Smooth muscle cell (in vitro differentiated cells): Measurements from ENCODE around the gene STIM2. TPM values are rescaled to one million over a fixed set of nuclear protein-coding genes. Genes with fewer than 3 reads are reported as not detected.

Experiments used
- DNase-seq: peaks from one replicate; lab custom pipeline; 2025; ENCODE audit not compliant: unreplicated experiment; lab: John Stamatoyannopoulos, UW
- H2AFZ ChIP-seq: fragments of 200-600 bp; sonication (generic); 2 replicates; pipeline ENCODE4 v1.6.0; 2016; ENCODE audit warnings: antibody characterized with exemption, low read depth, mild to moderate bottlenecking
- H3F3A ChIP-seq: fragments of 200-600 bp; sonication (generic); 2 replicates; pipeline ENCODE4 v1.6.0; 2017; ENCODE audit warnings: antibody characterized with exemption, low read depth
- H3K27ac ChIP-seq: fragments of 200-600 bp; sonication (generic); 2 replicates; pipeline ENCODE4 v1.5.1; 2016; ENCODE audit warnings: low read depth, mild to moderate bottlenecking
- H3K27me3 ChIP-seq: fragments of 200-600 bp; sonication (generic); 2 replicates; pipeline ENCODE4 v1.6.1; 2016; ENCODE audit warnings: low read depth, mild to moderate bottlenecking
- H3K36me3 ChIP-seq: fragments of 200-600 bp; sonication (generic); 2 replicates; pipeline ENCODE4 v1.5.1; 2016; ENCODE audit warnings: low read depth
- H3K4me1 ChIP-seq: fragments of 200-600 bp; sonication (generic); 2 replicates; pipeline ENCODE4 v1.5.1; 2016; ENCODE audit warnings: low read depth
- H3K4me2 ChIP-seq: fragments of 200-600 bp; sonication (generic); 2 replicates; pipeline ENCODE4 v1.6.0; 2016; ENCODE audit warnings: mild to moderate bottlenecking
- H3K4me3 ChIP-seq: fragments of 200-600 bp; sonication (generic); 2 replicates; pipeline ENCODE4 v1.5.1; 2016; ENCODE audit warnings: mild to moderate bottlenecking
- H3K79me2 ChIP-seq: fragments of 200-600 bp; sonication (generic); 2 replicates; pipeline ENCODE4 v1.6.0; 2016; ENCODE audit warnings: low read depth, mild to moderate bottlenecking
- H3K9ac ChIP-seq: fragments of 200-600 bp; sonication (generic); 2 replicates; pipeline ENCODE4 v1.6.0; 2016; ENCODE audit warnings: low read depth
- H3K9me3 ChIP-seq: fragments of 200-600 bp; sonication (generic); replicated peaks from 2 replicates; pipeline ENCODE4 v1.5.1; 2016; ENCODE audit warnings: low read depth
- H4K20me1 ChIP-seq: fragments of 200-600 bp; sonication (generic); 2 replicates; pipeline ENCODE4 v1.6.0; 2016; ENCODE audit warnings: low read depth
- WGBS: methylation state at CpG from one replicate; pipeline ENCODE4 v1.1.7; 2016; ENCODE audit warnings: low lambda C conversion rate; 5-methylcytosine and 5-hydroxymethylcytosine counted together
- polyA plus RNA-seq: library from polyadenylated mRNA; unstranded; fragments of >200 nt; fragmentation: Nextera tagmentation; extraction: Ambion mirVana; gene quantifications from 2 replicates; pipeline ENCODE4 v1.2.1, GENCODE V29; 2016
- total RNA-seq: library from RNA; depleted of rRNA; stranded (reverse); fragments of >200 nt; gene quantifications from 2 replicates; pipeline ENCODE4 v1.2.3, GENCODE V29; 2014
- TF ChIP-seq, protein P1 (sequence below): fragments of 200-600 bp; sonication (generic); IDR thresholded peaks from 2 replicates; pipeline ENCODE4 v1.5.1; 2017; ENCODE audit warnings: borderline replicate concordance, mild to moderate bottlenecking, antibody characterized with exemption; ENCODE audit not compliant: insufficient read depth, poor library complexity, severe bottlenecking

The STIM2 gene
- total and polyA plus RNA-seq, 2 experiments from 2014 or later: 31.0 to 69.0 TPM

DNA sequence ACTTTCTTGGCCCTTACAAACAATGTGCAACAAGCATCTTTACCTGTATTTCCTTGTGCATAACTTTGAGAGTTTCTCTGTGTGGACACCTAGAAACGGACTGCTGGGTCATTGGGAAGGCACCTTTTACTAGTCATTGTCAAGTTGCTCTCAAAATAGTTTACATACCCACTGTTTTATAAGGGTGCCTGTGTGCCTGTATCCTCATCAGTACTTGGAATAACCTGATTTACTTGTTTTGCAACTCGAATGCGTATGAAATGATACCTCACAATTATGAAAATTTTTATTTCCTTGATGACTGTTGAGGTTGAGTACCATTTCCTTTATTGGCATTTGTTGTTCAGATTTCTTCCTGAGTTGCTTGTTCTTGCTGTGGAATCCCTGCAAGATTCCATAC is 150.8 kb downstream of the STIM2 start:
- Histone ChIP-seq H3K36me3 (no peaks in the 10 kb centered on the region), H3K79me2 (peaks cover 29% of the 10 kb centered on the region), H3K27ac (no peak overlapping the region), H2AFZ (no peak overlapping the region), H4K20me1 (no peaks in the 10 kb centered on the region), H3K27me3 (no peaks in the 10 kb centered on the region), H3K4me2 (no peak overlapping the region), H3K4me1 (no peaks in the 10 kb centered on the region), H3K9ac (no peak overlapping the region), H3K4me3 (no peak overlapping the region), H3K9me3 (no peaks in the 10 kb centered on the region), H3F3A (no peaks in the 10 kb centered on the region)
- WGBS: 87% methylated on average over 3 of the region's 3 CpGs
- no peak for DNase-seq
- TF ChIP-seq, protein P1, sequence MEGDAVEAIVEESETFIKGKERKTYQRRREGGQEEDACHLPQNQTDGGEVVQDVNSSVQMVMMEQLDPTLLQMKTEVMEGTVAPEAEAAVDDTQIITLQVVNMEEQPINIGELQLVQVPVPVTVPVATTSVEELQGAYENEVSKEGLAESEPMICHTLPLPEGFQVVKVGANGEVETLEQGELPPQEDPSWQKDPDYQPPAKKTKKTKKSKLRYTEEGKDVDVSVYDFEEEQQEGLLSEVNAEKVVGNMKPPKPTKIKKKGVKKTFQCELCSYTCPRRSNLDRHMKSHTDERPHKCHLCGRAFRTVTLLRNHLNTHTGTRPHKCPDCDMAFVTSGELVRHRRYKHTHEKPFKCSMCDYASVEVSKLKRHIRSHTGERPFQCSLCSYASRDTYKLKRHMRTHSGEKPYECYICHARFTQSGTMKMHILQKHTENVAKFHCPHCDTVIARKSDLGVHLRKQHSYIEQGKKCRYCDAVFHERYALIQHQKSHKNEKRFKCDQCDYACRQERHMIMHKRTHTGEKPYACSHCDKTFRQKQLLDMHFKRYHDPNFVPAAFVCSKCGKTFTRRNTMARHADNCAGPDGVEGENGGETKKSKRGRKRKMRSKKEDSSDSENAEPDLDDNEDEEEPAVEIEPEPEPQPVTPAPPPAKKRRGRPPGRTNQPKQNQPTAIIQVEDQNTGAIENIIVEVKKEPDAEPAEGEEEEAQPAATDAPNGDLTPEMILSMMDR: no peak

DNA sequence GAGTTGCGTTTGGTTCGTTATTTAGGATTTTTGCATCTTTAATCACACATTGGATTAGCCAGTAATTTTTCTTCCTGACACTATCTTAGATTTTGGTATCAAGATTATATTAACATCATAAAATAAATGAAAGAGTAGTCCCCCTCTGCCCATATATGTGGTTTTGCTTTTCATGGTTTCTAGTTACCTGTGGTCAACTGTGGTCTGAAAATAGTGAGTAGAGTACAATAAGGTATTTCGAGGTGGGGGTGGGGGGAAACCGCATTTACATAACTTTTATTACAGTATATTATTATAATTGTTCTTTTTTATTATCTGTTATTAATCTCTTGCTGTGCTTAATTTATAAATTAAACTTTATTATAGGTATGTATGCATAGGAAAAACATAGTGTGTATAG is 152.4 kb downstream of the STIM2 start:
- Histone ChIP-seq H4K20me1 (no peaks in the 10 kb centered on the region), H3F3A (no peaks in the 10 kb centered on the region)

DNA sequence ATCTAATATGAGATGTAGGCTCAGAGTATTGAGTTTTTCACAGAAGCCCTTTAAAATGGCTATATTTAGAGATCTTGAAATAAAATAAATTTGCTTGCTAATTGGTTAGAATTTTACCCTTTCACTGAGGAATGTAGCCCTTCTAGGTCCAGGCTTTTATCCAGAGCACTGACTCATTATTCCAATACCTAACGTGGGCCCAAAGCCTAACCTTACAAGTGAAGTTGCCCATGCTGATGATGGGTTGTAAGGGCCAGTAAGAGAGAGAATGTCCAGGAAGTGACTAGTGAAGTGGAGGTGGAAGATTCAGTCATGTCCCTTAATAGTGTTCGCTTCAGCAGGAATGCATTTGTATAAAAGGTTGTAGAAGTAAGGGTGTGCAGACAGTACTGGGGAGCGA is 155.9 kb downstream of the STIM2 start:
- 92% methylated on average over 3 of the region's 3 CpGs for WGBS
- no peak for DNase-seq
- TF ChIP-seq, protein P1: no peak

More for the DNA sequence above, 152.4 kb downstream of the STIM2 start:
- Histone ChIP-seq H3K27ac (no peak overlapping the region), H3K9me3 (no peaks in the 10 kb centered on the region), H3K79me2 (peaks cover 22% of the 10 kb centered on the region), H3K4me1 (no peaks in the 10 kb centered on the region), H3K4me3 (no peak overlapping the region), H3K27me3 (no peaks in the 10 kb centered on the region), H3K9ac (no peak overlapping the region), H3K4me2 (no peak overlapping the region), H2AFZ (no peak overlapping the region), H3K36me3 (no peaks in the 10 kb centered on the region)
- no peak for DNase-seq
- WGBS: 98% methylated on average over 4 of the region's 4 CpGs
- TF ChIP-seq, protein P1: no peak

DNA sequence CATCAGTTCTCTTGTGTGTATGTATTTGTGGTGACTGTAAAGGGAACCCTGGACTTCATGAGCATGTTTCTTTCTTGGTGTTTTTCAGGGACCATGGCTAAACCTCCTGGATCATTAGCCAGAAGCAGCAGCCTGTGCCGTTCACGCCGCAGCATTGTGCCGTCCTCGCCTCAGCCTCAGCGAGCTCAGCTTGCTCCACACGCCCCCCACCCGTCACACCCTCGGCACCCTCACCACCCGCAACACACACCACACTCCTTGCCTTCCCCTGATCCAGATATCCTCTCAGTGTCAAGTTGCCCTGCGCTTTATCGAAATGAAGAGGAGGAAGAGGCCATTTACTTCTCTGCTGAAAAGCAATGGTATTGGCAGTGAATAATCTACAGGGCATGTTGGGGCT is 157.0 kb downstream of the STIM2 start:
- H3K4me2 ChIP-seq: no peak overlapping the region
- no peaks in the 10 kb centered on the region for H3K4me1 ChIP-seq
- no peak overlapping the region for H3K4me3 ChIP-seq
- H3K9me3 ChIP-seq: no peaks in the 10 kb centered on the region
- H4K20me1 ChIP-seq: no peaks in the 10 kb centered on the region
- peaks cover 6% of the 10 kb centered on the region for H3K36me3 ChIP-seq
- no peak for DNase-seq
- no peak overlapping the region for H3K27ac ChIP-seq
- H2AFZ ChIP-seq: no peak overlapping the region
- H3K79me2 ChIP-seq: peaks cover 15% of the 10 kb centered on the region
- H3F3A ChIP-seq: no peaks in the 10 kb centered on the region
- 98% methylated on average over 11 of the region's 12 CpGs for WGBS
- H3K9ac ChIP-seq: no peak overlapping the region
- no peaks in the 10 kb centered on the region for H3K27me3 ChIP-seq
- TF ChIP-seq, protein P1: no peak

More for the DNA sequence above, 155.9 kb downstream of the STIM2 start:
- Histone ChIP-seq H3K4me1 (no peaks in the 10 kb centered on the region), H3K27me3 (no peaks in the 10 kb centered on the region), H3F3A (no peaks in the 10 kb centered on the region), H4K20me1 (no peaks in the 10 kb centered on the region), H3K36me3 (peaks cover 6% of the 10 kb centered on the region), H2AFZ (no peak overlapping the region), H3K4me3 (no peak overlapping the region), H3K9ac (no peak overlapping the region), H3K27ac (no peak overlapping the region), H3K79me2 (peaks cover 21% of the 10 kb centered on the region), H3K9me3 (no peaks in the 10 kb centered on the region), H3K4me2 (no peak overlapping the region)
